GM12878 (cell line): ENCODE results near the gene NUP62. TPM values are rescaled to one million over a fixed set of nuclear protein-coding genes. Genes with fewer than 3 reads are reported as not detected.

Experiments used
- CREM ChIP-seq: IDR thresholded peaks from 2 replicates; pipeline ENCODE4 v1.6.1; 2014; ENCODE audit warnings: antibody characterized with exemption, low read depth
- EGR1 ChIP-seq, 2 experiments: IDR thresholded peaks; 1 replicate in 1 of 2; 2 replicates in 1 of 2; pipeline ENCODE4 v1.6.1; 2011 to 2012; ENCODE audit warnings: low read depth in 2 of 2, low read length in 2 of 2, borderline replicate concordance in 1 of 2, mild to moderate bottlenecking in 1 of 2, moderate library complexity in 1 of 2
- NFIC ChIP-seq: IDR thresholded peaks from 2 replicates; pipeline ENCODE4 v1.6.1; 2012; ENCODE audit warnings: low read depth, mild to moderate bottlenecking, inconsistent platforms, low read length, moderate library complexity
- RUNX3 ChIP-seq: IDR thresholded peaks from 2 replicates; pipeline ENCODE4 v1.6.1; 2012; ENCODE audit warnings: low read length, inconsistent platforms
- TBL1XR1 ChIP-seq: IDR thresholded peaks from 2 replicates; pipeline ENCODE4 v1.6.1; 2012; ENCODE audit warnings: low read depth, low read length, improper control_type of control experiment
- WRNIP1 ChIP-seq: IDR thresholded peaks from 2 replicates; pipeline ENCODE4 v1.6.1; 2011; ENCODE audit warnings: low read depth, low read length, improper control_type of control experiment, borderline replicate concordance
- polyA plus RNA-seq, 11 experiments: library from polyadenylated mRNA; depleted of rRNA in 4 of 11; unstranded in 6 of 11; stranded (reverse) in 5 of 11; fragments of >200 nt; fragmentation: Nextera tagmentation in 4 of 11; fragmentation: Illumina TruSeq in 1 of 11; extraction: Ambion mirVana in 4 of 11; extraction: Trizol in 1 of 11; gene quantifications; 1 replicate in 1 of 11; 2 replicates in 10 of 11; pipeline versions ENCODE4 v1.2.1 to v1.2.3, GENCODE V29; 2011 to 2016; ENCODE audit warnings: inconsistent platforms in 2 of 11, missing spikeins in 2 of 11, low read depth in 1 of 11
- total RNA-seq, 4 experiments: library from RNA; depleted of rRNA in 3 of 4; stranded (reverse); fragments of >200 nt in 3 of 4; fragmentation: Illumina TruSeq in 1 of 4; extraction: Trizol in 1 of 4; gene quantifications; 2 replicates each; pipeline versions ENCODE4 v1.2.1 to v1.2.3, GENCODE V29; 2013 to 2021
- TF ChIP-seq, protein P1 (sequence below): fragments of 450-650 bp; IDR thresholded peaks from 2 replicates; pipeline ENCODE4 v1.6.1; 2017; ENCODE audit warnings: mild to moderate bottlenecking, moderate library complexity
- TF ChIP-seq, protein P2 (sequence below): fragments of 450-650 bp; IDR thresholded peaks from 2 replicates; pipeline ENCODE4 v1.6.1; 2017; ENCODE audit warnings: mild to moderate bottlenecking, low read depth, inconsistent platforms; ENCODE audit not compliant: poor library complexity, severe bottlenecking

The NUP62 gene
- total and polyA plus RNA-seq, 10 of the 15 experiments (the other 5 are each of a cell fraction or from before 2014, with no cell fraction given), result 19.5 to 110 (median 66.9) TPM

DNA sequence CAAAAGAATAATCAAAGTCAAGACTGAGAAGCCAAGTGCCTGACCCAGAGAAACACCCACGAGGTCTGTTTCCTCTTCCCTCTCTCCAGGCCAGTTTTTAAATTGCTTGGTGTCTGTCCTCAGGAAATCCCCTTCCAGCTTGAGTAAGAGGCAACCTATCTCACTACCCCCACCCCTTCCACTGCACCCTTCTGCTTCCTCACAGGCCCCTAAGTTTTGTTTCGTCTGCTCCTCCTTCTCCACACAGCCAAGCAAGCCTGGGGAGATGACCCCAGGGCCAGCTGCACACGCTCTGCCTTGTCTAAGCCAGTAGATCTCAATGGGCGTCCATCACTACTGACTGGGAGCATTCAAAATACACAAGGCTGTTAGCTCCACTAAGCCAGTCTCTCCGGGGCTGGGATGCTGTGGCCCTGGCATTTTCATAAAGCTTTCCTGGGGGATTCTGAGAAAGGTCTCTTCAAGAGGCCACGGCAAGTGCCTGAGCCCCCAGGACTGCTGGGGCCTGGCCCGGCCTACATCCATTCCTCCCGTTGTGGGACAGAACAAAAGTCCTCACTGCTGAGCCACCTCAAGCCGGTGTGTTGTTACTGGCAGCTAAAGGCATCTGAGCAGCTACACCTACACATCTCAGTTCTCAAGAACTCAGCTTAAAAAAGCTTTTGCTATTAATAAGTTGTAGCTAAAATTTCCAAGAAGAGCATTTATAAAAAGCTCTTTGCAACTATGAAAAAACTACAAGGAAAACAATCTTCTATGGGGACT is 17.7 kb downstream of the NUP62 start (continued):
- TF ChIP-seq WRNIP1 (no peak), TBL1XR1 (no peak), CREM (peak; percentile 43; the same call in 1 of the 2 replicates), EGR1 (IDR thresholded peaks at IDR 0.05; ENCODE audit: borderline replicate concordance in 1 of 2, low read depth in 2 of 2, low read length in 2 of 2) (0 out of 3 replicates have a peak, but pooled peaks of 1 of the 2 experiments have one; percentile 6), NFIC (peak; percentile 58), RUNX3 (peak; percentile 56)
- TF ChIP-seq, protein P1, sequence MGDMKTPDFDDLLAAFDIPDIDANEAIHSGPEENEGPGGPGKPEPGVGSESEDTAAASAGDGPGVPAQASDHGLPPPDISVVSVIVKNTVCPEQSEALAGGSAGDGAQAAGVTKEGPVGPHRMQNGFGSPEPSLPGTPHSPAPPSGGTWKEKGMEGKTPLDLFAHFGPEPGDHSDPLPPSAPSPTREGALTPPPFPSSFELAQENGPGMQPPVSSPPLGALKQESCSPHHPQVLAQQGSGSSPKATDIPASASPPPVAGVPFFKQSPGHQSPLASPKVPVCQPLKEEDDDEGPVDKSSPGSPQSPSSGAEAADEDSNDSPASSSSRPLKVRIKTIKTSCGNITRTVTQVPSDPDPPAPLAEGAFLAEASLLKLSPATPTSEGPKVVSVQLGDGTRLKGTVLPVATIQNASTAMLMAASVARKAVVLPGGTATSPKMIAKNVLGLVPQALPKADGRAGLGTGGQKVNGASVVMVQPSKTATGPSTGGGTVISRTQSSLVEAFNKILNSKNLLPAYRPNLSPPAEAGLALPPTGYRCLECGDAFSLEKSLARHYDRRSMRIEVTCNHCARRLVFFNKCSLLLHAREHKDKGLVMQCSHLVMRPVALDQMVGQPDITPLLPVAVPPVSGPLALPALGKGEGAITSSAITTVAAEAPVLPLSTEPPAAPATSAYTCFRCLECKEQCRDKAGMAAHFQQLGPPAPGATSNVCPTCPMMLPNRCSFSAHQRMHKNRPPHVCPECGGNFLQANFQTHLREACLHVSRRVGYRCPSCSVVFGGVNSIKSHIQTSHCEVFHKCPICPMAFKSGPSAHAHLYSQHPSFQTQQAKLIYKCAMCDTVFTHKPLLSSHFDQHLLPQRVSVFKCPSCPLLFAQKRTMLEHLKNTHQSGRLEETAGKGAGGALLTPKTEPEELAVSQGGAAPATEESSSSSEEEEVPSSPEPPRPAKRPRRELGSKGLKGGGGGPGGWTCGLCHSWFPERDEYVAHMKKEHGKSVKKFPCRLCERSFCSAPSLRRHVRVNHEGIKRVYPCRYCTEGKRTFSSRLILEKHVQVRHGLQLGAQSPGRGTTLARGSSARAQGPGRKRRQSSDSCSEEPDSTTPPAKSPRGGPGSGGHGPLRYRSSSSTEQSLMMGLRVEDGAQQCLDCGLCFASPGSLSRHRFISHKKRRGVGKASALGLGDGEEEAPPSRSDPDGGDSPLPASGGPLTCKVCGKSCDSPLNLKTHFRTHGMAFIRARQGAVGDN, result peak; percentile 89
- TF ChIP-seq, protein P2, sequence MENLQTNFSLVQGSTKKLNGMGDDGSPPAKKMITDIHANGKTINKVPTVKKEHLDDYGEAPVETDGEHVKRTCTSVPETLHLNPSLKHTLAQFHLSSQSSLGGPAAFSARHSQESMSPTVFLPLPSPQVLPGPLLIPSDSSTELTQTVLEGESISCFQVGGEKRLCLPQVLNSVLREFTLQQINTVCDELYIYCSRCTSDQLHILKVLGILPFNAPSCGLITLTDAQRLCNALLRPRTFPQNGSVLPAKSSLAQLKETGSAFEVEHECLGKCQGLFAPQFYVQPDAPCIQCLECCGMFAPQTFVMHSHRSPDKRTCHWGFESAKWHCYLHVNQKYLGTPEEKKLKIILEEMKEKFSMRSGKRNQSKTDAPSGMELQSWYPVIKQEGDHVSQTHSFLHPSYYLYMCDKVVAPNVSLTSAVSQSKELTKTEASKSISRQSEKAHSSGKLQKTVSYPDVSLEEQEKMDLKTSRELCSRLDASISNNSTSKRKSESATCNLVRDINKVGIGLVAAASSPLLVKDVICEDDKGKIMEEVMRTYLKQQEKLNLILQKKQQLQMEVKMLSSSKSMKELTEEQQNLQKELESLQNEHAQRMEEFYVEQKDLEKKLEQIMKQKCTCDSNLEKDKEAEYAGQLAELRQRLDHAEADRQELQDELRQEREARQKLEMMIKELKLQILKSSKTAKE, result peak; percentile 46
